Activated CD4-positive, alpha-beta T cell treated with anti-CD3 and anti-CD28 coated beads, Interleukin-10, Interleukin-2, amounts not matched to agents 100 ng/mL and 50 ng/mL, durations not matched to agents 16 hours and 8 hours (primary cell): ENCODE results near the gene TULP1.

Experiments
- DNase-seq: peaks from one replicate; pipeline ENCODE4 v3.0.0-alpha.2; 2020

The TULP1 gene

DNA sequence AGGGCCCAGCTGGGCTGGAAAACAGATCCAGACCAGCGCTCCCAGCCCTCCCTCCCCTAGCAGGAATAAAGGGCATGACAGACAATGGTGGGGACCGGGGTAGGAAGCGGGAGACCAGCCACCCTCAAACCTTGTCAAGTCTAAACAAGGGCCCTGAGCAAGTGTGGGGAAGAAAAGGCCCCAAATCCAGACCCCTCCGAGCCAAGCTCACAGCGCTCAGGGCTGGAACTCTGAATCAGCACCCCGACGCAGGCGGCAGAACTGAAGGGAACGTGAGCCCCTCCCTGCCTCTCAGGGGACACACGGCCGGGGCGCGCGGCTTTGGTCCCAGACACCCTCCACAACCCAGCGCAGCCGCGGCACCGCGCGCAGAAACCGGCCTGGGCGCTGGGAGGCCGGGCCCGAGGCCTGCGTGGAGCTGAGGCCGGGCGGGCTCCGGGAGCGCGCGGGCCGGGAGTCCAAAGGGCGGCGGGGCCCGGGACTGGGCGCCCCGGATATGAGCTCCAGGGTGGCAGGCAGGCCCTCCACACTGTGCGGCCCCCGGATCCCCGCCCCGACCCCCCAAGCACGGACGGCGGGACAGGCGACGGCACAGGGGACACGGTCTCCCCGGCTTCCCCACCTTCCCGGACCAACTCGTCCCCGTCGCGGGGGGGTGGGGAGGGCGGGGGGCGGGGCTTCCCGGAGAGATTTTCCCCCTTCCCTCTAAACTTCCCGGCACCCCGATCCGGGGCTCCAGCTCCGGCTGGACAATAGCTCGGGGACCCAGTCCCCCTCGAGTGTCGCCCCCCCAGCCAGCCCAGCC, 16.5 kb downstream of the TULP1 start:
- DNase-seq, result no peak

DNA sequence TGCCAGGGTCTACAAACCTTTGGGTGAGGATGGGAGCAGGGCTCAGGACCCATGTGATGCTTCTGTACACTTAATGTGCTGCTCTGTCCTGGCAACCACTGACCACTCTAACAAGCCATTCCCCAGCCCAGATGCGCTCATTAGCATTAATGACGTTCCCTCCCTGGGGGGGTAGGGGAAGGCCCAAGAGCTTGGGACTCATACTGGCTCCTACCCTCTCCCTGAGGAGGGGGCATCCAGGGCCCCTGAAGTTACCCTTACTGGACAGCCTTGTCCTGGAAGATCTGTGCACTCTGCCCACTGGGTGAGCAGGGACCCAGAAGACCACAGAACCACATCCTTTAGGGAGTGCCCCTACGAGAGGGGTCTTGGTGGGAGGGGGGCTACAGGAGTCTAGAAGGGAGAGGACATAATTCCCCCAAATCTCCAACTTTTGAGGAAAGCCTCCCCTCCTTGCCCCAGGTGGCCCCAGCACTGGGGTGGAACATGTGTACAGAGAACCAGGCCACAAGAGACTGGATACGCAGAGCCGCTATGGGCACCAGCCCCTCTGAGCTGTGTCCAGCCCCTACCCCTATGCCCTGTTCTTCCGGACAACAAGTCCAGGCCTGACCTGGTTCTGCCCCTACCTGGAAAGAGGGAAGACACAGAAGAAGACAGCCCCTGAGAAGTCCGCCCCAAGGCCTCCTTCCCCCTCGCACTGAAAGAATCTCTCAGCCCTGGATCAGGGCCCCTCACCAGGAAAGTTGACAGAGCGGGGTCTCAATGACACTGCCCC, 17.2 kb downstream of the TULP1 start:
- no peak for DNase-seq

DNA sequence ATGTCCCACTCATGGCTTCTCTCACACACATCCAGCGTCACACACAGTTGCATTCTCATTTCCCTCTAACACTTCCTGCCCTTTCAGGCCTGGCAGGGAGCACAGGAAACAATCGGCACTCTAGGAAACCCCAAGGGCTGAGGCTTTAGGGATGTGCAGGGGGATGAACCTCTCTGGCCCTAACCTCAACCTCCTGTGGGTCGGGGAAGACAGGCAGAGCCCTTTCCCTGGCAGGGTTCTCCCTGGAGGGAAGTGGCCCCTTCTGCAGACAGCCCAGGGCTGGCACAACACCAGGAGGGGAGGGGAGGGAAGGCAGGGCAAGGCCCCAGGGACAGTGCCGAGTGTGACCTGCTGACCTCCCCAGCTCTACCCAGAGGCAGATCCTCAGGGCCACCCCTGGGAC, 18.5 kb downstream of the TULP1 start:
- DNase-seq, result no peak

DNA sequence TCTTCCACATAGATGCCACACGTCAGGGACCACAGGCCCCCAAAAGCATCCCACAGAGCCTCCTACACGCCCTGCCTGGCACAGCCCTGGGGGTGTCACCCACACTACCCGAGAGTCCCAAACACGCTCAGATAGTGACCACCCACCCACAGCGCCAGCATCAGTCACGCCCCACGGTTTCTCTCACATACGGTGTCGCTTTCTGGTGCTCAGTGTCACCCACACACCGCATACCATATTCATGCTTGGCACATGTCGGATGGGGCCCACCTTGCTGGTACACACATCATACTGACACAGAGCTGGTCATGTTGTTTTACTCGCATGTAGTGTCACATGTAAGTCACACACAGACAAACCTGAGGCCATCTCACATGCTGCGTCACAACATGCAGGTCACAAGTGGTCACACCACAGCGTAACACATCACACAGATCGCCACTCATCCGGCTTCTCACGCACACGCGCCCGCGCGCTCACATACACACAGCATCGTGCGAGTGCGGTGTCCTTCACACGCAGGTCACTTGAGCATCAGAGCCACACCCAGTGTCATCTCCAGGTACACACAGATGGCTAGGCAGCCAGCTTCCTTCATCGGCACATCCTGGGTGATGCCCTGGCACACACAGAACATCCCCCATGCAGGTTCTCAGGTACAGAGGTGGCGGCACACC, 19.3 kb downstream of the TULP1 start:
- DNase-seq, result no peak

DNA sequence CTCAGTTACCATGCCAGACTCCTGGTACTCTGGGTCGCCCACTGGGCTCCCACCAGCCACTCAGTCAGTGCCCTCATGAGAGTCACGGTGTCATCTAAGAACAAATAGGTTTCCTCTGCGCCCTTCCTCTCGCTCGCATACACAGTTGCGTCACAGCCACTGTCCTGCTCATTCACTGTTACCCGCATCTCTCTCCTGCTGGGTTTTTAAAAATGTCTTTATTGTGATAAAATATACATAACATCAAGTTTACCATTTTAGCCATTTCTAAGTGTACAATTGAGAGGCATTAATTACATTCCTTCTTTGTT, 19.8 kb downstream of the TULP1 start:
- no peak for DNase-seq

DNA sequence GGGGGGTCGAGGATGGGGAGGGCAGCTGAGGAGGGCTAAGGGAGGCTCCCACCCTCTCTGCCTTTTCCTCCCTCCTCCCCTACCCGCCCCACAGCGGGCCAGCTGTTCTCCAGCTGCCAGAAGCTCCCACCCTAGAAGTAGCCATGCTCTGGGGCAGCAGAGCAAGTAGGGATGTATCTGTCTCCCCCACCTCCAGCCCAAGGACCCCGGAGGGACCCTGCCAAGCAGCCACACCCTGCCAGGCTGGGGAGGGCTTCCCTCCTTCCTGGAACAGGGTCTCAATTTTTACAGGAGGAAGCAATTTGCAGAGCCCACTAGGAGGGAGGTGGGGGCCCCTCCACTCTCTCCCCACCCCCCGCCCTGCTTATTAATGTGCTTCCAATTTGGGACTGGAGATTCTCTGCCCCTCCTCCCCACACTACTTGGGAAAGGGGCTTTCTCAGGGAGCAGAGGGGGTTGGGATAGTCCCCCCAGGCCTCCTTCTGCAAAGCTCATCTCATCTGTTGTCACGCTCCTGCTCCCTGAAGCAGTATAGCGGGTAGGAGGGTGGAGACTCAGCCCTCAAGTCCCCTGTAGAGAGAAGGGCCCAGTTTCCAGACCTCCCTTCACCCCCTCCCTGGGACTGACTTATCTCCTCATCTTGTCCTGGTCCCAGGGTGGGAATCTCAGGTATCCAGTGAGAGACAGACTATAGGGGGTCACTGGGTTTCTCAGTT, 20.3 kb downstream of the TULP1 start:
- no peak for DNase-seq

DNA sequence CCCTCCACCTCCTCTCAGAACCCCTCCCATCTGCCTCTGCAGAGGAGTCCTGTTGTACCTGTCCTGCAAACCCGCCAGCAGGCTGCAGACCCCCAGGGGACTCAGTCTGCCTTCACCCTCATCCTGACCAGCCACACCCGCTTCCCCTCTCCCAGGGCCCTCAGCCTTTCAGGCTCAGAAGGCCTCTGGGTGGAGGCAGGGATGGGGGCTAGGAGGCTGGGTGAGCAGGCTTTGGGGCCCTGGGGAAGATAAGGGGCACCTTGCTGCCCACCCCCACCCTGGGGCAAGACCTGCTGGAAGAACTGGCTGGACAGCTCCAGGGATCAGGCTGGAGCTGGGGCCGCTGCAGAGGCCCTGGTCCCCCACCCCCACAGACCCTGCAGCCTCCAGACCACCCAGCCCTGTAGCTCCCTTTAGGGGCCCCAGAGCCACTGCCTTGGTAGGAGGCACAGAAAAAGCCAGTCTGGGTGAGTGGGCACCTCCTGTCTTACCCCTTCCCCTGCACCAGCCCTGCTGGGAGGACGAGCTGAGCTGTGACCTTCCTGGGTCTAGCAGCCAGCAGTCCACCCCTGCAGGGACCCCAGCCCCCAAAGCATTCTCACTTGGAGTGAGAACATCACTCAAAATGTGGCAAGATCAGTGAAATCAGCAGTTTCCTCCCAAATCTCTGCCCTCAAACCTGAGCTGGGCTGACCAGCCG, 21.0 kb downstream of the TULP1 start:
- no peak for DNase-seq

DNA sequence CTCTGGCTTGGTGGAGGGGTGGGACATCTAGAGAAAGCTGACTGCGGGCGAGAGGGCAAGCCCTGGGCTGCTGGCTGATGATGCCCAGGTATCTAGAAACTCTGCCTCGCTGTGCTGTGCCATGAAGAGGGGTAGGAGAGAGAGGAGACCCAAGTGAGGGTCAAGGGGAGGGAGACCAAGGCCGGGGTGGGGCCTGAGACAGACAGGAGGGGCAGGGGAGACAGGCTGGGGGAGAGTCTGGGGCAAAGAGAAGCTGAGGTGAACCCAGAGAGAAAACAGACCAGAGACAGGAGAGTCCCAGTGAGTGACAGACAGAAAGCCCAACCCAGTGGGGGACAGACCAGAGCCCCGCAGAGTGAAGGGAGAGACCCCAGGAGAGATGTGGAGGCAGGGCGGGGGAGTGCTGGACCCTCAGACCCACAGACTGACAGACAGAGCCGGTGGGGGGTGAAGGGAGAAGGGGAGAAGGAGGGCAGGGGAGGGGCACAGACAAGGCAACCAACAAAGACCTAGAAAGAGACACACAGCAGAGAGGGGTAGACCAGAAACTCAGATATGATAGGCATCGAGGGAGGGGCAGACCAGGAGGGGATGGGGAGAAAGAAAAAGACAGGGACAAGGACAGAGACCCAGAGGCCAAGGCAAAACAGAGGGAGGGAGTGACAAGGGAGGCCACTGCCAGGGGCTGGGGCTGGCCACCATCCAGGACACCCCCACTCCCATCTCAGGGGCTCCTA, 21.7 kb downstream of the TULP1 start:
- no peak for DNase-seq

DNA sequence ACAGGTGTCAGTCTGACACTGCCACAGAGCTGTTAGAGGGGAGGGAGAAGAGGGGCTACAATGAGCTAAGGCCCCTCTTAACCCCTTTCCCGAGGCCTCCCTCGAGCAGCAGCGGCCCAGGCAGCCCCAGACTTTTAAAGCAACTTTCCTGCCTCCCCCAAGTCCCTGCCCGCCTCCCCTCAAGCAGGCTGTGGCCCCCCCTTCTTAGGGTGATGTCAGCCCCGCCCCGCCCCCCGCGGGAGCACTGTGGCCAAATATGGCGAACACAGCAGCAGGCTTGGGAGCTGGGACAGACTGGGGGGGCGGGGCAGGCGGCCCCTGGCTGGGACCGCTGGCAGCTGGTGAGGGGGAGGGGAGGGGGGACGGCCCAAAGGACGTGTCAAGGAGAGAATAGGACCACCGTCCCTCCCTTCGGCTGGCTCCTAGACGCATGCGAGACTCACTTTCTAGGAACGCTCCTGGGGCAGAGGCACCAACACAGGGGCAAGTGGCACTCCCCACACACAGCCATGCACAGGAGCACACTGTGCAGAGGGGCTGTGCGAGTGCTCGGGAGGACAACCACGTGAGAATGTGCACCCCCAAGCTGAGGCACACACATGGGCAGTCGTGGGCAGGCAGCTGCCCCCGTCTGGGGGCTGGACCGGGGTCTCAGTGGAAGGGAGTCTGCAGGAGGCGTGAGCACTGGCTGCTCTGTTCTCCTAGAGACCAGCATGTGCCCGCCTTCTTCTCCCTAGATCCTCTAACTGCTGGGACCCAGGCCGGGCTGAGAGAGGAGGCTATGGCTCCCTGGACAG, 22.5 kb downstream of the TULP1 start:
- no peak for DNase-seq

DNA sequence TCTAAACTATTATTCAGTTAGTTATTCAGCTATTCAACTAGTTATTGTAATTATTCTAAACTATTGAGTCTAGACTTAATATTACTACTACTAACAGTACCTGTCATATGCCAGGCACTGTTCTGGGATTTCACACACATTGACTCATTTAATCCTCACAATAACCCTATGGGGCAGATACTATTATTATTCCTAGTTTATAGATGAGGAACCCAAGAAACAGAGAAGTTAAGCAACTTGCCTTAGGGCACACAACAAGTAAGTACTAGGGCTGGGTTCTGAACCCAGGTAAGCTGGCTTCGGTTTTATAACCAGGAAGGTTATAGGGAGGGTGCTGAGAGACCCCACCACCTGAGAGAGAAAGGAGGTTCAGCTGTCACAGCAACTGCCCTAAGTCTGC, 23.6 kb downstream of the TULP1 start:
- no peak for DNase-seq

DNA sequence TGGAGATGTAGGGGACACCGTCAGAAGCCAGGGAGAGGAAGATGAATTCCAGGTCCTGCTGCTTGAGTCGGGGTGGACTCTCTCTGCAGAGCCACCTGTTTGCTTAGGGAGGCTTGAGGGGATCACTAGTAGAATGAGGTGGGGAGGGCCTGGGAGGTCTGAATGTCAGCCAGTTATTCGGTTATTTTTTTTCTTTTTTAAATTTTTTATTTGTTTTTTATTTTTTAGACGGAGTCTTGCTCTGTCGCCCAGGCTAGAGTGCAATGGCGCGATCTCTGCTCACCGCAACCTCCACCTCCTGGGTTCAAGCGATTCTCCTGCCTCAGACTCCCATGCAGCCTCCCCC, 24.2 kb downstream of the TULP1 start:
- DNase-seq, result no peak

DNA sequence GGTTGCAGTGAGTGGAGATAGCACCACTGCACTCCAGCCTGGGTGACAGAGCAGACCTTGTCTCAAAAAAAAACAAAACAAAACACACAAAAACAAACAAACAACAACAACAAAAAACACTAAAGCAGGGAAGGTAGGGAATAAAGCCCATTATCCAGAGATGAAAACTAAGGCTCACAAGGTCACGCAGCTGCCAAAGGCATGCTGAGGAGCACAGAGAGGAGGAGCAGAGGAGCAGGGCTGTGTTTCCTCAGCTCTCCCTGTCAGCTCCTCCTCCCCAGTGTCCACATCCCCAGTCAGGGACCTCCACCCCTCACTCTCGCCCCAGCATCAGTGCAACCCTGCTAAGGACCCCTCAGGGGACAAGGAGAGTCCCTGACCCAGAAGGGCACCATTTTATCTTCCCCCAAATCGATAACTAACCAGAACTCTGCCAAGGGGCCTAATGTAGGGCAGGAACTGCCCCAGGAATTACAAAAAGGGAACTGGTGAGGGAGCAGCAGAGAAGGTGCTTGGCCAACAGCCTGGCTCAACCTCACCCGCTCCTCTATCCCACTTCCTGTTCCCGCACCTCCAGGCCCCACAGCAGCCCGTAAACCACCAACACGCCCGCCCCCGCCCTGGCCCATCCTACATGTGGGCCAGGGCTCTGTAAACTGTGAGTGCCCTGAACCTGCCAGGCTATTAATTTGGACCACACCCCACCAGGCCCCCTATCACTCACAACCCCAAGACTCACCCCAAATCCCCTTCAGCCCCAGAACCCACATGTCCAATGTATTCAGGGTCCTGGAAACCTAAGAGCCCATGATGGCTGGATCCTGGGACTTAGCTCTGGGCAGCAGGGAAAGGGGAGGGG, 24.8 kb downstream of the TULP1 start:
- no peak for DNase-seq

DNA sequence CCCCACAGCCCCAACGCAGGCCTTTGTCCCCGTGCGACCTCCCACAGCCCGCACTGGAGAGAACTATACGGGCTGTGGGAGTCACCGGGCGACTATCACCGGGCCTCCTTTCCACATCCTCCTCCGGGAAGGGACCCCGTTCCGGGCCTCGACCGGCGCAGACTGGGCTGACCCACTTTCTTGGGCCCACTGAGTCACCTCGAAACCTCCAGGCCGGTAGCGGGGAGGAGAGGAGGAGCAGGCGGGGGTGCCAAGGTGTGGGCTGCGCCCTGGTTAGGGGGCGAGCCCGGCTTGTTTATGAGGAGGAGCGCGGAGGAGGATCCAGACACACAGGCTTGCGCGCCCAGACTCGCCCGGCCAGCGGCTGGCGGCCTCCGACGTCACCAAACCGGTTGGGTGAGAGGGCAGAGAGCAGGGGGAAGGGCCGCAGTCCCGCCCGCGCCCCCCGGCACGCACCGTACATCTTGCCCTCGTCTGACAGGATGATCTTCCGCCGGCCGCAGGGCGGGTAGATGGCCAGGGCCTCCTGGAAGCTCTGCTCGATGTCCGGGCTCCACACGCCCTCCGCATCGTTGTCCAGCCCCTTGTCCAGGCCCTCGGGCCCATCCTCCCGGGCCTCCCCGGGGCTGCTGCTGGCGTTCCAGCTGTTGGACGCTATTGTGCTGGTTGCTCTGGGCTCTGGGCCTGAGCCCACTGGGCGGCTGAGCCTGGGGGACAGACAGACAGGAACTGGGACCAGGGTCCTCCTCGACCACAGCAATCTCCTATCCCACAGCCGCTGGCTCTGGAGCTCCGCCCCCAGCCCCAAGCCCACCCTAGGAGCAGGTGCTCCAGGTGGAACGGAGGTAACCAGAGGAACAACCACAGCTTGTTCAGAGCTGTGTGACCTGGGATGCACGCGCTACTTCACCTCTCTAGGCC, 26.4 kb downstream of the TULP1 start:
- no peak for DNase-seq

DNA sequence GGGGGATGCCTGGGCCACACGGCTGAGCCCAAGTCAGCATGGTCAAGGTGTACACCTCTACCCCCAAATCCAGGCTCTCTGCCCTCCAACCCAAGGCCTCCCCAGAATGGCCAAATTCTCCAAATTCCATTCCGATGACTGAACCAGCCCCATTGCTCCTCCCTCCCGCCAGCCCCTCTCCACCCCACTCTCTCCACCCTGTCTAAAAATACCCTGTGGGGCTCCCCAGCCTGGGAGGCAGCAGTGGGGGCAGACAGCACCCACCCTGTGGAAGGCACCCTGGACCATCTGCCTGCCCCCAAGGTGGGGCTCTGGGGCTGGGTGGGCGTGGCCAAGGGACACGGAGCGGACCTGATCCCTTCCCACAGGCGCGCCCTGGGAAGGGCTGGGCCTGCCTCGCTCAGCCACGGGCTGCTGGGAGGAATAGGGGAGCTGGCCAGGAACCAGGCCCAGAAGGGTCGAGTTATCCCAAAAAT, 27.3 kb downstream of the TULP1 start:
- no peak for DNase-seq

DNA sequence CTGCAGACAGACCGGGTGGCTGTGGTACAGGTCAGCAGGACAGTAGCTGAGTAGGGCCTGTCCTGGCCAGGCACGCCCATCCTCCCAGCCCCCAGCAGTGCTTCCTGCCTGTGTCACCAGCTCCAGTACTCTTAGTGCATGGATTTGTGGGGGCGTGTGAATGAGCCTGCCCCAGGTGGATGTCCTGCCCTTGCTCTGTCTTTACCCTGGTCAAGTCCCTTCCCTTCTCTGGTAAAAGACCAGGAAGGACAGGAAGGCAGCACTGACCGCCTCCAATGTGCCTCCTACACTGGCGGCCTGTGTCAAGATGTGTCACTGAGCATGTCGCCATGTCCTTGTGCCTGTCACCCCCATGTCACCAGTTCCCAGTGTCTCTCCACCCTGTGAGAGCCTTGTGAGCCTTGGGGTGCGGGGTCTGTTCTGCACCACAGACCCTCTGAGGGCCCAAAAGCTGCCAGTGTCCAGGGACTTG, 27.7 kb downstream of the TULP1 start:
- DNase-seq, result no peak

DNA sequence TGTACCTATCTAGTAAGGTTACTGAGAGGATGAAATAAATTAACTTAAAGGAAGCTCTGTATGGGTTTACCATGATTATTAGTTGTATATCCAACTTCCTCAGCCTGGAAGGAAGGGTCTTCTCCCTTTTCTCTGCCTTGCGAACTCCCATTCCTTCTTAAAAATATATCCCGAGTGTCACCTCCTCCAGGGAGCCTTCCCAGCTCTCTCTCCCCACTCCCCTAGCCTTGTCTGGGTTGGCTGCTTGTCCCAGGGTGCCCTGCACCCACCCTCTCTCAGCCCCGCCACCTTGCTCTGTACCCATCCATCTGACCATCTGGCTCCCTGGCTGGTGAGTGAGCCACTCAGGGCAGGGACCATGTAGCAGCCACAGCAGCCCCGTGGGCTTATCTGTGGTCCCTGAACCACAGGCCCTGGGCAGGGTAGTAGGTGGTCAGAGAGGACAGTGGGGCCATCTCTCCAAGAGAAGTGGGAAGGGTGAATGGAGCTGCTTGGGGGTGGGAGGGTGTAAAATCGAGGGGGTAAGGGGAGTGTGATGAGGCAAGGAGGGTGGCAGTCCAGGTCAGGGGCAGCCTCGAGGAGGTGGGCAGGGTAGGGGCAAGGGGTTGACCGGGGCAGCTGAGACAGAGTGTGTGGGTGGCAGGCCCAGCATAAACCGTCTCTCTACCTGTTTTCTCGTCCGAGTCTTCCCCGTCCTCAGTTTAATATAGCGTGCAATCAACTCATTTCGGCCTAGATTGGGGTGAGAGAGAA, 28.6 kb downstream of the TULP1 start:
- DNase-seq, result no peak

DNA sequence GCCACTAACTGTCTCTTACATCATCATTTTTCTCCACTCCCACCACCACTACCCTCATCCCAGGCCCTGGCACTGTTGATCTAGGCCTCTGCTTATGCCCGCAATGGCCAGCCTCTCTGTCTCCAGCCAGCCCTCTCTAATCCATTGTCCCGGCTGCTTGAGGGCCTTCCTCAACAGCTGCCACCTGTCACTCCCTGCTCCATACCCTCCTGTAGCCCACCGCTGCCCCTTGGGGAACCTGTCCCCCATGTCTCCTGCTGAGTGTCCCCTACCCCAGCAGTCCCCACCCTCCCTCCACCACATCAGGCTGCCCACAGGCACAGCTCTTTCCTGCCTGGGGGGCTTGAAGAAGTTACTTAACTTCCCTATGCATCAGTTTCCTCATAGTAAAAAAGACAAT, 29.2 kb downstream of the TULP1 start:
- no peak for DNase-seq

DNA sequence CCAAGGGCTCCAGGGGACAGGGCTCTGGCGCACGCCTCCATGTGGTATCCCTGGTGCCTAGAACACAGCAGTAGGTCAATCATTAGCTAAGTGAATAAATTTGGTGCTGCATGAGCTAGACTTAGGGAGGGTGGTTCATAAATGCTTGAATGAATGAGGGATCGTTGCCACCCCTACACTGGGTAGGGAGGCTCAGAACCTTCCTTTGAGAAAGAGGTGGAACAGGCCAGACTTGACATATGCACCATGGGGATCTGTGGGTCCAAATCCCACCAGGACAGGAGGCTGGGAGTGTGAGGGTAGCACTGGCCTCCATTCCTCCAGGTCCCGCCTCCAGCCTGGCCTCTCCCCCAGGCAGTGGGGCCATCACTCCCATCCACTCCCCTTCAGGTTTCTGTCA, 29.6 kb downstream of the TULP1 start:
- DNase-seq, result no peak
